Transverse colon (tissue), 3 donors: ENCODE results near the gene LURAP1L.

Experiments
- EP300 ChIP-seq: sonication (generic); formaldehyde crosslinking; IDR thresholded peaks from one replicate; pipeline ENCODE4 v1.6.1; 2017; ENCODE audit warnings: antibody characterized with exemption, low read depth
- POLR2A ChIP-seq: fragments of 450-650 bp; IDR thresholded peaks from one replicate; pipeline ENCODE4 v1.6.1; 2016; ENCODE audit warnings: antibody characterized with exemption, mild to moderate bottlenecking, moderate library complexity
- POLR2AphosphoS5 ChIP-seq, 3 donors: sonication (generic); formaldehyde crosslinking; IDR thresholded peaks; one replicate each; pipeline ENCODE4 v1.6.1; 2016; ENCODE audit warnings: antibody characterized with exemption in 3 of 3

DNA sequence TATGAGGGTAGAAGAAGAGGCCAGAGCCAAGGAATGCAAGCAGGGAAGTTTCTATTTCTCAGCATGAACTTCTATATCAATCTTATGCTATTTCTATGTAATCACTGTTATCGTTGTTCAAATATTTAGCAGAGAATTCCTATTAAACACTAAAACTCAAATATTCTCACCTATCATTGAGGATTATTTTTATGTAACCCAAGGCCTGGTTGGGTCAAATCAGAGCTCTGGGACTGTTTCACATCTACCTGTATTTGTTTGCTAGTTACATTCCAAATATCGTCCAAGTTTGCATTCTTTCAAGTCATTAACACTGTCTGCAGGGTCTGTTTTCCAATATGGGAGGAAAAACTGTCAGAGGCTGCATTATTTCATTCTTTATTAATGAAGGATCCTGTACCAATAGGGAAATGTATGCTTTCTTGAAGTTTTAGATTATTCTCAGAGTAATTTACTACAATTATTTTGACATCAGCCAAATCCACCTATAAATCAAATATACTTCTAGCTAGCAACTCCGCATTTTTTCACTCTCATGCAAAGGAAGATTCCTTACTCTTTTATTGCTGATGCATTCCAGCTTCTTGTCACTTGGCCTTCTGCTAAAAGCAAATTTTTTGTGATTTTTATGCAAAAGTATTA, 52.2 kb downstream of the LURAP1L start:
- TF ChIP-seq EP300 (no peak), POLR2AphosphoS5 (IDR thresholded peaks at IDR 0.05) (no peak), POLR2A (no peak)
